Measurements from ENCODE around the gene CCNT1. TPM values are rescaled to one million over a fixed set of nuclear protein-coding genes. Genes with fewer than 3 reads are reported as not detected.

The CCNT1 gene
- total RNA-seq, 2 experiments from 2014 or later, result 67.3 to 68.1 TPM

DNA sequence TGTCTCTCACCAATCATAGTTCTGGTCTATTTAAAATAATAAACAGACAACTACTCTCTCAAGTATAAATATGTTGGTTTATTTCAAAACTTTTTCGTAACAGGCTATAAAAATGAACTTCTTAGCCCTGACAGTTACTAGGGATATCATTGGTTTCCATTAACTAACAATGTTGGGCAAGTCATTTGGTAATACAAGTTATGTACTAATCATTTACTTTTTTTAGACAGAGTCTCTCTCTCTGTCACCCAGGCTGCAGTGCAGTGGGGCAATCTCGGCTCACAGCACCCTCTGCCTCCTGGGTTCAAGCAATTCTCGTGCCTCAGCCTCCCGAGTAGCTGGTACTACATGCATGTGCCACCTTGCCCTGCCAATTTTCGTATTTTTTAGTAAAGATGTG is 19.9 kb downstream of the CCNT1 start:
- ChIA-PET POLR2A (no interaction called here), CTCF (interaction anchor here (0.6 to 0.7 kb wide), 2 partner anchors 17 to 32 kb away, joined by 3 read pairs; no protein-coding TSS in a partner anchor)

DNA sequence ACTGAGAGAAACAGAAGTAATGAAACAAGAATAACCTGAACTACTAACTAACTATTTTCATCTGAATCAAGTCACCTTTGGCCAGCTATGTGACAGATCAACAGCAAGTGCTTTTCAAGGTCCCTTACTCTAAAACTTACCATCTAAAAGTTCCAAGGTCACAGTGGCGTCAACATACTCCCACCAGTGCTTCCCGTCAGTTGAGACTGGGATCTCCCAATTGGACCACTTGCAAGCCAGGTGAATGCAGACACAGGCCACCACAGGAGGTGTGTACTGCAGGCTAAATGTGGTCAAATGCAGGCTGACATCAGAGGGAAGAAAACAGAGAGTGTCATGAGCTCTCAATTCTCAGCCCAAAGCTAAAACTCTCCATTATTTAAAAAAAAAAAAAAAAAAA is 20.6 kb downstream of the CCNT1 start:
- CTCF ChIA-PET, result interaction anchor here (0.6 kb wide), 1 partner anchor 32 kb away, joined by 3 read pairs; no protein-coding TSS in a partner anchor
- POLR2A ChIA-PET, result interaction anchor here (0.6 kb wide), 2 partner anchors 127 to 162 kb away, joined by 6 to 10 read pairs; no protein-coding TSS in a partner anchor

DNA sequence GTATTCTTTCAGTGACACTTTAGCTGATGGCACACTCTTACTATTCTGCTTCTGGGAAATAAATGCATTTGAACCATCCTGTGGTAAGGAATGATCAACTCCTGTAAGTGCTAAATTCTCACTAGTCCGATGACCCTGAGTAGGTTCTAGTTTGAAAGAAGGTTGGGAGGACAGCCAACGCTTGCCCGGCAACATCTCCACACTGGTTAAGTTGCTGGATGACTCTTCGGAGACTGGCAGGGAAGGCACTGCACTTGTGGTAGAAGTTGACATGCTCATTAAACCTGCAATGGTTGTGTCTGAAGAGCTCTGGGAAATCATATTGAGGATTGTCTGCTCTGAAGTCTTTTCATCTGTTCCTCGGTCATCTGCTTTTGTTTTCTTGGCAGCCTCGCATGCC is 22.5 kb downstream of the CCNT1 start:
- ChIA-PET POLR2A (no interaction called here), CTCF (interaction anchor here (1.1 kb wide), 1 partner anchor 10 kb away, joined by 3 read pairs; no protein-coding TSS in a partner anchor)

DNA sequence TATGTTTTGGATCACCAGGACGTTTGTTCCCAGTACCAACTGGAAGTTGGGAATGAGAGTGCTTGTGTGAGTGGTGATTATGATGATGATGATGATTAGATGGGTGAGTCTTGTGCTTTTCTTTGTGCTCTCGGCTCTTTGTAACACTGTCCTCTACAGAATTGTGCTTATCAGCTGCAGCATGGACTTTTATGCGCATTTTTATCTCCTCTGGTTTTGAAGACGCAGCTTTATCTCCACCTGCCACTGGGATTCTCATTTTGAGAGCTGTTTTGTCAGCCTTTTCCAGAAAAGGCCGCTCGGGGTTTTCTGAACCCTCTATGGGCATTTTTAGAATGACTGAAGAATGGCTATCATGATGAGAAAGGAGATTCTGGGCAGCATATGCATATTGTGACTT is 22.9 kb downstream of the CCNT1 start:
- ChIA-PET CTCF (interaction anchor here (1.1 to 1.5 kb wide), 2 partner anchors 10 to 11 kb away, joined by 3 read pairs; partner anchors contain the start of gene KANSL2), POLR2A (no interaction called here)

DNA sequence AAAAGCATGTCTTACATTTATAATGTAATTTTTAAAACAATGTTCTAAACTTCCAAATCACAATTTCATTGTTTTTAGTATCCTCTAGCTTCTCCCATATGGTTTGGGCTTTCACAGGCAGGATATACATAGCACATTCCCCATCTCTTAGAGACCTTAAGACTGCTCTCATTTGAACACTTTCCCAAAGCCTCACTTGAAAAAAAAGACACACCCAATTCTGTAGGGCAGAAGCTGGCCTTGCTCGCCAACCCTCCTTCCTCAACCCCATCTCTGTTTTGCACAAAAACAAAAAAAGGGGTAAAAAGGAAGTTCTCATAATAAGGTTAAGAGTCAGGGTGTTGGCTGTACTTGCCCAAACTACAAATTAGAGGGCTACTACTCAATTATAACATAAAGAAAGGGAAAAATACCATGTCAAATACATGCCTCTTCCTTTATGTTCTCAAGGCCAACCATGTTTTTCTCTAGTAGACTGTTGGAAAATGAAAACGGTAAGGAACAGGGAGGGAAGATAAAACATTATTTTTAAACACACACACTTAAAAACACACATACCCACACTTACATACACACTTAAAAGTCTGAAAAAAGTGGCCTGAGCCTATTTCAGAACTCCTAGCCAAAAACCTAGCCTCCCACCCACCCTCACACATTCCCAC is 24.6 kb downstream of the CCNT1 start:
- CTCF ChIA-PET, result interaction anchor here (0.9 to 1.5 kb wide), 4 partner anchors 9 to 20 kb away, joined by 3 to 4 read pairs (median 3); partner anchors contain the start of gene KANSL2

DNA sequence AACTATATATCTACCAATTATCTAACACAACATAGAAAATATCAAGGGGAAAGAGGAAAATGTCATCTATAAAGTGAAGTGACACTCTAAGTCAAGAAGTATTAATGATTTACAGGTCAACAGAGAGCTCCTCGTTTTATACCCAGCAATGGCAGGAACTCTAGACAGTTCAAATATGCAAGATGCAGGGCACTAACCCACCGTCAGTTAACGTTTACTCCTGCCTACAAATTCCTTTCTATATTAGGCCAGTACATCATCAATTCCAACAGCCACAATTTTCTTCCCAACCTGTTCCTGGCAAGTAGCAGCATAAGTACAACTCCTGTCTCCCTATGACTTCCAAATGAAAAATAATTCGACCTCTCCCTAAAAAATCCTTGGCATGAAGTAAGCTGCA is 25.5 kb downstream of the CCNT1 start:
- POLR2A ChIA-PET, result interaction anchor here (1.4 kb wide), 1 partner anchor 9 kb away, joined by 4 read pairs; the partner anchor contains the start of gene KANSL2
- CTCF ChIA-PET, result interaction anchor here (0.9 to 1.5 kb wide), 4 partner anchors 8 to 19 kb away, joined by 3 to 4 read pairs (median 3); partner anchors contain the start of gene KANSL2

More for the DNA sequence above, 24.6 kb downstream of the CCNT1 start:
- POLR2A ChIA-PET, result interaction anchor here (0.6 to 1.4 kb wide), 2 partner anchors 10 to 24 kb away, joined by 3 to 4 read pairs; partner anchors contain the start of gene KANSL2

DNA sequence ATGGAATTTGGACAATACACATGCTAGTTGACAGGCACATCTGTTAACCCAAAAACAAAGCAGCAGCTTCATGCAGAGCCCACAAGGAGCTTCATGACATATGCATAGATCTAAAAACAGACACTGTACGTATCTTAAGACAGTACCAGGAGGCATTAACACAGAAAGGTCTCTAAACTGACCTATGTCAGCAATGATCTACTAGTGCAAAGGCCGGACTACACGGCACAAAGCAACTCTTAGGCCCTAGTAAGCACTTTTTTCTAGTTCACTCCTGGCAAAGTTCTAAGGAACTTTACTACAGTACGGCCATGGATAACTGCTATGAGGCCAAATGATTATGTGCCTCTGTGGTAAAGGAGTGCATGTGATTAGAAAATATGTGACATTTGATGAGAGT is 26.1 kb downstream of the CCNT1 start:
- ChIA-PET POLR2A (interaction anchor here (1.4 kb wide), 1 partner anchor 8 kb away, joined by 4 read pairs; the partner anchor contains the start of gene KANSL2), CTCF (interaction anchor here (1.0 kb wide), 1 partner anchor 12 kb away, joined by 3 read pairs; no protein-coding TSS in a partner anchor)

DNA sequence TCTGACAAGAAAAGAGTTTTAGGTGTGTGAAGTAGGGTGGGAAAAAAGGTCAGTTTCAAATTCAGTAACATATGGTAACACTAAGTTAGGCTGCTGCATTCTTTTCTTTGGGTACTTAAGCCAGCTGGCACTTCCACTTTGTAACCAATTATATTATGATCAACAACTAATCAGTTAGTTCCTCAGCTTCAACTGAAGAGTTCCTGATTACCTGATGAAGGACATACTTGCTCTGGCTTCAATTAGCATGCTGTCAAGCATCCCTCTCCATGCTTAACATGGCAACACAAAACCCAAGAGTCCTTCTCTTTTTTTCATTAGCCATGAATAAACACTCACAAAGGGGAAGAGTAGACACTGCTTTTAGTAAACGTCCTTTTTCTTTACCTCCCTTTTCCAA is 27.7 kb downstream of the CCNT1 start:
- POLR2A ChIA-PET, result no interaction called here
- CTCF ChIA-PET, result interaction anchor here (0.7 kb wide), 1 partner anchor 17 kb away, joined by 3 read pairs; no protein-coding TSS in a partner anchor

DNA sequence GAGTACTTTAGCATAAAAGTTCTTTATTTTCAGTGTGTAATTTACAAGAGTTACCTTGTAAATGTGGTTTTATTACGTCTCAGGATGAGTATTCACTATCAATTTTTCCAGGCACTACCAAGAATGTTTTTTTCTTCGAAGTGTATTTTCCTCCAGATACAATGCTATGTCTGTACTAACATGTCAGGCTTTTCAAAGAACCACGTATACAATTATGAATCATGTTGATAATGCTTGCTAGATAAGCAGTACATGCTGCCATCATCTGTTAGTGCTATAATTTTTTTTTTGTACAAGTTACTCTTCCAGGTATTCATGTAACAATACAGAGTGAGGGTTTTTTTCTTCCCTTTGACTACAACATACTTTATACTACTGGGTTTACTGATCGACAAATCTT is 28.9 kb downstream of the CCNT1 start:
- ChIA-PET CTCF (no interaction called here), POLR2A (interaction anchor here (0.6 kb wide), 1 partner anchor 164 kb away, joined by 4 read pairs; no protein-coding TSS in a partner anchor)

DNA sequence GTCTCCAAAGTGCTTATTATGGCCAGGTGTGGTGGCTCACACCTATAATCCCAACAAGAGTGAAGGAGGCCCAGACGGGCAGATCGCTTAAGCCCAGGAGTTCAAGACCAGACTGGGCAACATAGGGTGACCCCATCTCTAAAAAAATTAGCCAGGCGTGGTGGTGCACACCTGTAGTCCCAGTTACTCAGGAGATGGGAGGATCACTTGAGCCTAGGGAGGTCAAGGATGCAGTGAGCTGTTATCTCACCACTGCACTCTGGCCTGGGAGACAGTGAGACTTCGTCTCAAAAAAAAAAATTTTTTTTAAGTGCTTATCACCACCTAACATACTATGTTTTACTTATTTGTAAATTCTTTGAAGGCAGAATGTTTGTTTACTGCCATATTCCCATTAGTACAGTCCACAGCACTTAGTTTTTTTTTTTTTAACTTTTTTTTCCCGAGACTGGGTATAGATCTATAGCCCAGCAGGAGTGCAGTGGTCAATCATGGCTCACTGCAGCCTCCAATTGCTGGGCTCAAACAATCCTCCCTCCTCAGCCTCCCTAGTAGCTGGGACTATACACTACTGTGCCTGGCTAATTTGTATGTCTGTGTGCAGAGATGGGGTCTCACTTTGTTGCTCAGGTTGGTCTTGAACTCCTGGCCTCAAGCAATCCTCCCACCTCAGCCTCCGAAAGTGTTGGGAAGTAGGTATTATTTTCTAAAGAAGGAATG is 29.7 kb downstream of the CCNT1 start:
- POLR2A ChIA-PET, result interaction anchor here (0.6 kb wide), 1 partner anchor 164 kb away, joined by 4 read pairs; no protein-coding TSS in a partner anchor
- CTCF ChIA-PET, result no interaction called here

DNA sequence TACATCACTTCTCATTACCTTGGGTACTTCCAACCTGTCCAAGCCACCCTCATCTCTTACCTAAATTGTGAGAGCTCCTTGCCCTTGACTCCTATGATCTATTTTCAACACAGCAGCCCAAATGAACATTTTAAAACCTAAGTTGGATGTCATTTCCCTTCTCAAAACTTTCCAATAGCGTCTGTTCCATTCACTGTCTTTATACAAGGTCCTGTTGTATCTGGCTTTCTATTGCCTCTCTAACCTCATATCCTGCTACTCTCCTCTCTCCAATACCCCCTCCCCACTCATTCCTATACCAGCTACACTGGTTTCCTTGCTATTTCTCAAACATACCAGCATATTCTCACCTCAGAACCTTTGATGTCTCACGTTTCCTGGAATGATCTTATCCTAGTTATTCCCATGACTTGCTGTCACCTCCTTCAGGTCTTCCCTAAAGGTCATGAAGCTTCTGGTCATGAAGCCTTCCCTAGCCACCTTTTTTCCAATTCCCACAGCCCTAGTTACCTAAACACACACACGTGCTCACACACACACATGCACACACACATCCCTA is 30.4 kb downstream of the CCNT1 start:
- POLR2A ChIA-PET, result interaction anchor here (1.2 kb wide), 1 partner anchor 12 kb away, joined by 4 read pairs; no protein-coding TSS in a partner anchor

DNA sequence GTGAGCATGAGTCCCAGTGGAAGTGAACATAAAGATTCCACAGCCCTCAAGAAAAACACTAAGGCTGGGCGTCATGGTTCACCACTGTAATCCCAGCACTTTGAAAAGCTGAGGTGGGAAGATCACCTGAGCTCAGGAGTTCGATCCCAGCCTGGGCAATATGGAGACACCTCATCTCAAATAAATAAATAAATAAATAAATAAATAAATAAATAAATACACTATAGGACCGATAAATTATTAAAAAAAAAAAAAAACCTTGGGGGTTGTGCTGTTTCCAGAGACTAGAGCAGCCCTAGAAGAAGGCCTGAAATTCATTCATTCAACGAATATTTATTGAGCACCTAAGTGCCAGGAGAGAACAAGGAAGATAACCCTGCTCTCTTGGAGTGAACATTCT is 33.0 kb downstream of the CCNT1 start:
- POLR2A ChIA-PET, result no interaction called here
- CTCF ChIA-PET, result interaction anchor here (0.5 to 1.6 kb wide), 3 partner anchors 11 to 499 kb away, joined by 3 to 5 read pairs (median 3); no protein-coding TSS in a partner anchor

More for the DNA sequence above, 30.4 kb downstream of the CCNT1 start:
- CTCF ChIA-PET, result no interaction called here

DNA sequence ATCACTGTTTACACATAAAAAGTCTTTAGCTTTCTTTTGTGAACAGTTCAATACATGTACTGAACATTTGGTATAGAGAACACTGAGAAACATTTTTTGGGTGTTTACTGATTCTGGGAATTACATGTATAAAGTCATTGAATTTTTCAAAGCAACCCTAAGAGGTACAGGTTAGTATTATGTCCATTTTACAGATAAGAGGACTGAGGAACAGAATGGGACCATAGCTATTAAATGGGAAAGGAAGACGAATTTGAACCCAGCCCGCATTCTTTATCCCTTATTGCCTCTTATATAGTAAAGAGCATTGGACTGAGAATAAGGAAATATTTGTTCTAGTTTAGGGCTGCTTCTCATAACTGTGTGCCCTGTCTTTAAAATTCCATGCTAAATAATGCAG is 33.6 kb downstream of the CCNT1 start:
- CTCF ChIA-PET, result interaction anchor here (0.5 to 1.6 kb wide), 4 partner anchors 9 to 499 kb away, joined by 3 to 5 read pairs (median 3); no protein-coding TSS in a partner anchor
- POLR2A ChIA-PET, result interaction anchor here (0.9 to 1.7 kb wide), 4 partner anchors 8 to 37 kb away, joined by 4 to 5 read pairs (median 4); no protein-coding TSS in a partner anchor

DNA sequence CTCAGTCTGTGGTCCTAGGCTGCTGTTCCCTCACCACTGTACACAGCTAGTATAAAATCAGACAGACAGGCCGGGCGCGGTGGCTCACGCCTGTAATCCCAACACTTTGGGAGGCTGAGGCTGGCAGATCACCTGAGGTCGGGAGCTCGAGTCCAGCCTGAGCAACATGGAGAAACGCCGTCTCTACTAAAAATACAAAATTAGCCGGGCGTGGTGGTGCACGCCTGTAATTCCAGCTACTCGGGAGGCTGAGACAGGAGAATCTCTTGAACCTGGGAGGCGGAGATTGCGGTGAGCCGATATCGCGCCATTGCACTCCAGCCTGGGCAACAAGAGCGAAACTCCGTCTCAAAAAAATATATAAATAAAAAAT is 34.0 kb downstream of the CCNT1 start:
- ChIA-PET POLR2A (interaction anchor here (0.8 to 1.7 kb wide), 7 partner anchors 8 to 133 kb away, joined by 3 to 5 read pairs (median 4); partner anchors contain the start of gene CCNT1), CTCF (interaction anchor here (1.3 to 1.6 kb wide), 3 partner anchors 9 to 132 kb away, joined by 3 to 5 read pairs (median 3); no protein-coding TSS in a partner anchor)

DNA sequence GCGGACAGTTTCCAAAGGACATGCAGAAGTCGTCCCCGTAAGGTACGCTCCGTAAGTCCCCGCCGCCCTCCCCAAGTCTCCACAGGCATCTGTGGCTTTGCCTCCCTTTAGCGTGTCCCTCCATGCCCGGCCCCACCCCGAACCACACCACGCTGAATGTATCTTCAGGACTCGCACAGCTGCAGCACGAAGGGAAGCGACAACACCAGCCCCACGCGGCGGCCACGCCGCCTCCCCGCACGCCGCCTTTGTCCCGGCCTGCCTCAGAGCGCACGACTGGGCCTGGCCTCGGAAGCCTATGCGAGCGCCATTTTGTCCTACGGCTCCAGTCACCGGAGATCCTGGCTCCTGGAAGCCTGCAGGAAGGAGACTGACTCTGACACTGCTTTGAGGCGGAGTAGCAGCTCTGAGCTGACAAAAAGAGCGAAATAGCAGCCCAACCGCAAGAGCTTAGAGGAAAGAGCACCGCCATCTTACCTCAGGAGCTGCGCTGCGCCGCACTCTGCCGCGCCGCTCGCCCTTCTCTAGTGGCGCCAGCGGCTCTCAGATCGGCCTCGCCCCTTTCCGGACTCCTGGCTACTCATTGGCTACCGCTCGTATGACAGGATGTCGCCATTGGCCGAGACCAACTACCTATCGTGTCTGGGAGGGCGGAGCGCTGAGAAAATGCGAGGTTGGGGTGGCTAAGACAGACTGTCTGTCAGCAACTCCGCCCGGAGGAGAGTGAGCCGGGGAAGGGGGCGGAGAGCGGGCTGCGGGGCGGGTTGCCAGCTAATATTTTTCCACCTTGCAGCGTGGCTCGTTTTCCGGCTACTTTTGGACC is 34.6 kb downstream of the CCNT1 start, which contains the start of gene KANSL2:
KANSL2 (minus strand) TSS at position 529 of the 823 bp plus-strand sequence. CDS start 606 bp downstream, outside the sequence.
- POLR2A ChIA-PET, result interaction anchor here (0.8 to 1.7 kb wide), 7 partner anchors 9 to 133 kb away, joined by 3 to 5 read pairs (median 4); partner anchors contain the start of gene CCNT1
- CTCF ChIA-PET, result interaction anchor here (1.3 to 1.6 kb wide), 3 partner anchors 10 to 133 kb away, joined by 3 to 5 read pairs (median 3); no protein-coding TSS in a partner anchor

DNA sequence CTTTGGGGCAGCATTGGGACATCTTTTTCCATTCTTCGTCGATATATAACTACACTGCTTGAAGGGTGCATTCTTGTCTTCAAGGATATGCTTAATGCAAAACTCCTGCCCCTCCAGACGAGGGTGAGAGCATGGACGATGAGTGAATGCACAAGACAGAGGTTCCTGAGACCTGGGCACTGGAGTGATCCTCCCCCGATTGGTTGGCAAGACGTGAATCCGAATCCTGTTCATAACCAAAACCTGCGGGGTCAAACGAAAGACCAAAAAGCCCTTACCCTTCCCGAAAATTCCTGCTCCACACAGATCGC is 35.2 kb downstream of the CCNT1 start:
- ChIA-PET CTCF (no interaction called here), POLR2A (interaction anchor here (0.7 to 1.7 kb wide), 3 partner anchors 10 to 72 kb away, joined by 4 to 10 read pairs (median 5); no protein-coding TSS in a partner anchor)

DNA sequence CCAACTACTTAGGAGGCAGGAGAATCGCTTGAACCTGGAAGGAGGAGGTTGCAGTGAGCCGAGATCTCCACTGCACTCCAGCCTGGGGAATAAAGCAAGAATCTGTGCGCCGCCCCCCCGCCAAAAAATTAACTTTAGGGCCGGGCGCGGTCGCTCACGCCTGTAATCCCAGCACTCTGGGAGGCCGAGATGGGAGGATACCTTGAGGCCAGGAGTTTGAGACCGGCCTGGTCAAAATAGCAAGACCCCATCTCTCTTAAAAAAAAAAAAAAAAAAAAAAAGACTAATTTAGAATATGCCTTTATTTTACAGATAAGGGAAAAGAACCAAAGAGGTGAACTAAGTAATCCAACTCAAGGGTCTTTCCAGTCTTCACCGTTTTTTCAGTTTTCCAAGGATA is 35.6 kb downstream of the CCNT1 start:
- POLR2A ChIA-PET, result interaction anchor here (0.7 to 1.7 kb wide), 2 partner anchors 9 to 73 kb away, joined by 5 to 10 read pairs; no protein-coding TSS in a partner anchor
- CTCF ChIA-PET, result no interaction called here

All from activated CD8-positive, alpha-beta memory T cell treated with anti-CD3 and anti-CD28 coated beads for 36 hours (primary cell).